K562 (cell line): ENCODE results near the gene OLR1. TPM values are rescaled to one million over a fixed set of nuclear protein-coding genes. Genes with fewer than 3 reads are reported as not detected.

Experiments
- ATAC-seq: fragments of 200-7000 bp; cut with Tn5 transposase; 3 replicates; pipeline ENCODE4 v1.9.1; 2020; ENCODE audit warnings: moderate library complexity
- BruUV-seq: library from RNA; stranded (reverse); fragments of 400-500 nt; replicated peaks from 2 replicates; lab custom pipeline; 2021; lab: Mats Ljungman, UMichigan
- CTCF ChIA-PET: fragments of 300-600 bp; formaldehyde crosslinking; extraction: SDS; loops from one replicate; lab custom pipeline; 2021; ENCODE audit warnings: low intra/inter-chr PET ratio; lab: Yijun Ruan, JAX
- POLR2A ChIA-PET: fragments of 300-600, 350-650 bp; sonication (Branson Sonifier 250); formaldehyde crosslinking; extraction: SDS; loops from one replicate; lab custom pipeline; 2021; ENCODE audit warnings: antibody characterized with exemption, inconsistent platforms; lab: Yijun Ruan, JAX
- DNase-seq, 4 experiments: peaks; one replicate each; pipeline versions ENCODE4 v3.0.0 to v3.0.0-alpha.2; 2011 to 2018; ENCODE audit warnings: low spot score in 3 of 4, mixed read lengths in 3 of 4; ENCODE audit errors: extremely low read depth in 1 of 4
- FAIRE-seq: peaks from 2 replicates; lab custom pipeline; 2011; peaks lifted over from hg19 to GRCh38; lab: Jason Lieb, UNC
- H2AFZ ChIP-seq: 2 replicates; pipeline ENCODE4 v1.6.0; 2011; ENCODE audit warnings: low read depth, low read length, control low read depth, inconsistent platforms
- H3K27ac ChIP-seq: fragments of 200-600 bp; 3 replicates; pipeline ENCODE4 v1.8.0; 2011; ENCODE audit warnings: low read depth, mild to moderate bottlenecking, control low read depth, inconsistent platforms, low read length, moderate library complexity, mixed read lengths; ENCODE audit errors: extremely low read depth
- H3K27me3 ChIP-seq, 2 experiments: fragments of 300-600 bp in 1 of 2; 2 replicates in 1 of 2; 3 replicates in 1 of 2; pipeline versions ENCODE4 v1.6.0 to v1.8.0; 2011; ENCODE audit warnings: inconsistent platforms in 2 of 2, low read length in 2 of 2, mild to moderate bottlenecking in 1 of 2, mixed read lengths in 1 of 2, moderate library complexity in 1 of 2; ENCODE audit not compliant: control insufficient read depth in 2 of 2, insufficient read depth in 2 of 2
- H3K36me3 ChIP-seq: fragments of 300-600 bp; 3 replicates; pipeline ENCODE4 v1.8.0; 2011; ENCODE audit warnings: mild to moderate bottlenecking, low read length, inconsistent platforms; ENCODE audit not compliant: control insufficient read depth, insufficient read depth
- H3K4me1 ChIP-seq, 2 experiments: fragments of 200-600 bp in 1 of 2; replicated peaks in 1 of 2; 2 replicates in 1 of 2; 3 replicates in 1 of 2; pipeline versions ENCODE4 v1.5.1 to v1.8.0; 2011; ENCODE audit warnings: inconsistent platforms in 2 of 2, low read length in 2 of 2, mild to moderate bottlenecking in 1 of 2, mixed read lengths in 1 of 2, moderate library complexity in 1 of 2; ENCODE audit not compliant: control insufficient read depth in 2 of 2, insufficient read depth in 2 of 2
- H3K4me2 ChIP-seq: 2 replicates; pipeline ENCODE4 v1.6.1; 2011; ENCODE audit warnings: low read length, control low read depth, inconsistent platforms, mixed read lengths; ENCODE audit not compliant: insufficient read depth
- H3K4me3 ChIP-seq: fragments of 200-600 bp; sonication (generic), shearing (Covaris generic); 2 replicates; pipeline ENCODE4 v1.5.1; 2016; ENCODE audit warnings: control low read depth, inconsistent platforms
- H3K79me2 ChIP-seq: fragments of 200-600 bp; 3 replicates; pipeline ENCODE4 v1.8.0; 2011; ENCODE audit warnings: low read length, inconsistent platforms; ENCODE audit not compliant: control insufficient read depth, insufficient read depth
- H3K9ac ChIP-seq, 2 experiments: 2 replicates each; pipeline versions ENCODE4 v1.6.0 to v1.6.1; 2011; ENCODE audit warnings: low read depth in 2 of 2, low read length in 2 of 2, control low read depth in 1 of 2, inconsistent platforms in 1 of 2, mild to moderate bottlenecking in 1 of 2, mixed read lengths in 1 of 2; ENCODE audit not compliant: insufficient read depth in 1 of 2
- H3K9me1 ChIP-seq: one replicate; pipeline ENCODE4 v1.6.0; 2011; ENCODE audit warnings: inconsistent platforms, mild to moderate bottlenecking, low read length, moderate library complexity; ENCODE audit not compliant: control insufficient read depth, insufficient read depth
- H3K9me3 ChIP-seq: replicated peaks from 2 replicates; pipeline ENCODE4 v1.5.1; 2011; ENCODE audit warnings: low read depth, low read length, inconsistent platforms; ENCODE audit not compliant: control insufficient read depth, insufficient read depth
- H4K20me1 ChIP-seq: replicated peaks from 2 replicates; pipeline ENCODE4 v1.6.1; 2011; ENCODE audit warnings: low read length, inconsistent platforms, mixed read lengths; ENCODE audit not compliant: control insufficient read depth, insufficient read depth
- GATAD2B ChIP-seq: fragments of 450-650 bp; IDR thresholded peaks from 2 replicates; pipeline ENCODE4 v1.6.1; 2017; ENCODE audit warnings: mild to moderate bottlenecking, borderline replicate concordance
- ILK ChIP-seq: fragments of 450-650 bp; IDR thresholded peaks from 2 replicates; pipeline ENCODE4 v1.6.1; 2016; ENCODE audit warnings: missing genetic modification characterization, low read depth, mild to moderate bottlenecking, missing compliant biosample characterization, moderate library complexity, borderline replicate concordance
- JUND ChIP-seq, 2 experiments: IDR thresholded peaks; 2 replicates in 1 of 2; 3 replicates in 1 of 2; pipeline ENCODE4 v1.6.1; 2011; ENCODE audit warnings: borderline replicate concordance in 2 of 2, low read depth in 2 of 2, low read length in 2 of 2, improper control_type of control experiment in 1 of 2, missing biosample characterization in 1 of 2, missing genetic modification characterization in 1 of 2, missing genetic modification reagents in 1 of 2
- L3MBTL2 ChIP-seq: fragments of 450-650 bp; IDR thresholded peaks from 2 replicates; pipeline ENCODE4 v1.6.1; 2016; ENCODE audit warnings: mild to moderate bottlenecking, moderate library complexity
- PRPF4 ChIP-seq: fragments of 200-400 bp; formaldehyde crosslinking; IDR thresholded peaks from one replicate; pipeline ENCODE4 v1.6.1; 2017; ENCODE audit warnings: low read length, low read depth, mild to moderate bottlenecking; ENCODE audit not compliant: insufficient read depth, poor library complexity, severe bottlenecking
- SIN3B ChIP-seq: fragments of 450-650 bp; IDR thresholded peaks from 2 replicates; pipeline ENCODE4 v1.6.1; 2017; ENCODE audit warnings: low read depth, mild to moderate bottlenecking, moderate library complexity
- SP1 ChIP-seq: sonication (generic); formaldehyde crosslinking; IDR thresholded peaks from 2 replicates; pipeline ENCODE4 v1.8.1; 2022; ENCODE audit warnings: mild to moderate bottlenecking, missing genetic modification reagents
- TCF3 ChIP-seq: sonication (generic); formaldehyde crosslinking; IDR thresholded peaks from 2 replicates; pipeline ENCODE4 v1.4.0; 2020; ENCODE audit warnings: mild to moderate bottlenecking, missing genetic modification reagents
- YBX1 ChIP-seq: fragments of 450-650 bp; IDR thresholded peaks from 2 replicates; pipeline ENCODE4 v1.7.1; 2016; ENCODE audit warnings: mild to moderate bottlenecking
- ZNF12 ChIP-seq: sonication (generic); formaldehyde crosslinking; IDR thresholded peaks from 2 replicates; pipeline ENCODE4 v1.4.0; 2020; ENCODE audit warnings: mild to moderate bottlenecking, missing genetic modification reagents
- ZNF224 ChIP-seq: sonication (generic); formaldehyde crosslinking; IDR thresholded peaks from 2 replicates; pipeline ENCODE4 v1.8.0; 2022; ENCODE audit warnings: mild to moderate bottlenecking, missing genetic modification reagents
- ZNF239 ChIP-seq: fragments of 250-450 bp; sonication (Bioruptor Pico); IDR thresholded peaks from 2 replicates; pipeline ENCODE4 v1.4.0; 2020; ENCODE audit warnings: mild to moderate bottlenecking
- WGBS: fragments of 100-300 bp; shearing (Covaris generic); methylation state at CpG from one replicate; pipeline ENCODE4 v1.1.6; 2016; ENCODE audit warnings: low coverage, mixed read lengths; ENCODE audit not compliant: insufficient coverage; ENCODE audit errors: missing lambda C conversion rate; 5-methylcytosine and 5-hydroxymethylcytosine counted together
- in situ Hi-C: fragments of 300-500 bp; cut with MboI; formaldehyde crosslinking; loops from 4 replicates; pipeline ENCODE4 v1.15.0; 2018; ENCODE audit warnings: inconsistent platforms, mixed read lengths
- intact Hi-C: fragments of 100-400 bp; cut with micrococcal nuclease; formaldehyde crosslinking; loops from 2 replicates; pipeline ENCODE4 v1.14.2; 2022
- polyA plus RNA-seq, 8 experiments: library from polyadenylated mRNA; depleted of rRNA in 4 of 8; stranded (reverse) in 5 of 8; unstranded in 3 of 8; fragments of >200 nt; fragmentation: Nextera tagmentation in 2 of 8; fragmentation: Illumina TruSeq in 1 of 8; extraction: Ambion mirVana in 2 of 8; extraction: Trizol in 1 of 8; gene quantifications; 2 replicates each; pipeline versions ENCODE4 v1.2.1 to v1.2.3, GENCODE V29; 2011 to 2014; ENCODE audit warnings: inconsistent platforms in 1 of 8, missing spikeins in 1 of 8
- total RNA-seq, 7 experiments: library from RNA; depleted of rRNA in 6 of 7; stranded (reverse); fragments of >200 nt in 6 of 7; fragmentation: Illumina TruSeq in 2 of 7; extraction: Trizol in 2 of 7; gene quantifications; 2 replicates each; pipeline versions ENCODE4 v1.2.1 to v1.2.3, GENCODE V29; 2011 to 2021; ENCODE audit warnings: low replicate concordance in 1 of 7
- TF ChIP-seq, protein P1 (sequence below): fragments of 450-650 bp; IDR thresholded peaks from 2 replicates; pipeline ENCODE4 v1.6.1; 2017; ENCODE audit warnings: mild to moderate bottlenecking, moderate library complexity
- TF ChIP-seq, protein P2 (sequence below): sonication (generic); formaldehyde crosslinking; IDR thresholded peaks from 2 replicates; pipeline ENCODE4 v1.4.0; 2020; ENCODE audit warnings: mild to moderate bottlenecking, missing genetic modification reagents
- TF ChIP-seq, protein P3 (sequence below): fragments of 250-450 bp; sonication (Bioruptor Pico); IDR thresholded peaks from 2 replicates; pipeline ENCODE4 v1.8.0; 2021; ENCODE audit warnings: mild to moderate bottlenecking, moderate library complexity
- TF ChIP-seq, protein P4 (sequence below): fragments of 250-450 bp; sonication (Bioruptor Pico); IDR thresholded peaks from 2 replicates; pipeline ENCODE4 v1.8.0; 2022; ENCODE audit warnings: inconsistent platforms

The OLR1 gene
- total and polyA plus RNA-seq, 9 of the 15 experiments (the other 6 are each of a cell fraction or from before 2014, with no cell fraction given): not detected

DNA sequence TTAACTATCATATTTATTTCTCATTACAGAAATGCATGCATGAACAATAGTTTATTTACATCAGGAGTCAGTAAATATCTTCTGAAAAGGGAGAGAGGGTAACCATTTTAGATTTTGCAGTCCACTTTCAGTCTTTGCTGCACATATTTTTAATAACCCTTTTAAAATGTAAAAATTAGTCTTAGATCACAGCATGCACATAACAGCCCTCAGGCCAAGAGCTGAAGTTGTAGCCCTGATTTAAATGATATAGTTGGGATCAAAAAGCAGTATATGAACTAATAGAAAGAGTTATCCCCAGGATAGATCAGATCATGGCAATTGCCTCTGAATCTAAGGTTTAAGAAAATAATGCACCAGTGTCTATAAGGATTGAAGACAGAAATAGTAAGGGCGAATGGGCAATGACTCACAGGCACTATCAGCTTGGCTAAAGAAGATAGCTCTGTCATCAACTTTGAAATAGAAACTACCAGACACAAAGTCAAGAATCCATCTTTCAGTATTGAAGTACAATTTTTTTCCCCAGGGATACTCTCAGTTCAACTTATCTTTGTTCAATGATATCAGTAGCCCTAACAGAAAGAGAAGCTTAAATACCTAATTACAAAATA lies 28.8 kb downstream of the OLR1 start:
- FAIRE-seq: no peak
- Histone ChIP-seq H3K9ac (no peak overlapping the region), H3K27ac (no peak overlapping the region)
- TF ChIP-seq ZNF239 (CRISPR knock-in tag) (no peak), L3MBTL2 (no peak), ILK (tag) (no peak), ZNF224 (no peak), TCF3 (CRISPR knock-in tag) (no peak), SP1 (CRISPR knock-in tag) (no peak), PRPF4 (no peak), GATAD2B (no peak), YBX1 (no peak), ZNF12 (CRISPR knock-in tag) (no peak), JUND (IDR thresholded peaks at IDR 0.05; ENCODE audit: borderline replicate concordance, low read depth, low read length) (no peak), JUND (tag; IDR thresholded peaks at IDR 0.05; ENCODE audit: borderline replicate concordance, low read depth, low read length) (no peak), SIN3B (no peak)
- TF ChIP-seq, protein P1, sequence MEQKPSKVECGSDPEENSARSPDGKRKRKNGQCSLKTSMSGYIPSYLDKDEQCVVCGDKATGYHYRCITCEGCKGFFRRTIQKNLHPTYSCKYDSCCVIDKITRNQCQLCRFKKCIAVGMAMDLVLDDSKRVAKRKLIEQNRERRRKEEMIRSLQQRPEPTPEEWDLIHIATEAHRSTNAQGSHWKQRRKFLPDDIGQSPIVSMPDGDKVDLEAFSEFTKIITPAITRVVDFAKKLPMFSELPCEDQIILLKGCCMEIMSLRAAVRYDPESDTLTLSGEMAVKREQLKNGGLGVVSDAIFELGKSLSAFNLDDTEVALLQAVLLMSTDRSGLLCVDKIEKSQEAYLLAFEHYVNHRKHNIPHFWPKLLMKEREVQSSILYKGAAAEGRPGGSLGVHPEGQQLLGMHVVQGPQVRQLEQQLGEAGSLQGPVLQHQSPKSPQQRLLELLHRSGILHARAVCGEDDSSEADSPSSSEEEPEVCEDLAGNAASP: no peak
- TF ChIP-seq, protein P2, sequence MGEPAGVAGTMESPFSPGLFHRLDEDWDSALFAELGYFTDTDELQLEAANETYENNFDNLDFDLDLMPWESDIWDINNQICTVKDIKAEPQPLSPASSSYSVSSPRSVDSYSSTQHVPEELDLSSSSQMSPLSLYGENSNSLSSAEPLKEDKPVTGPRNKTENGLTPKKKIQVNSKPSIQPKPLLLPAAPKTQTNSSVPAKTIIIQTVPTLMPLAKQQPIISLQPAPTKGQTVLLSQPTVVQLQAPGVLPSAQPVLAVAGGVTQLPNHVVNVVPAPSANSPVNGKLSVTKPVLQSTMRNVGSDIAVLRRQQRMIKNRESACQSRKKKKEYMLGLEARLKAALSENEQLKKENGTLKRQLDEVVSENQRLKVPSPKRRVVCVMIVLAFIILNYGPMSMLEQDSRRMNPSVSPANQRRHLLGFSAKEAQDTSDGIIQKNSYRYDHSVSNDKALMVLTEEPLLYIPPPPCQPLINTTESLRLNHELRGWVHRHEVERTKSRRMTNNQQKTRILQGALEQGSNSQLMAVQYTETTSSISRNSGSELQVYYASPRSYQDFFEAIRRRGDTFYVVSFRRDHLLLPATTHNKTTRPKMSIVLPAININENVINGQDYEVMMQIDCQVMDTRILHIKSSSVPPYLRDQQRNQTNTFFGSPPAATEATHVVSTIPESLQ (CRISPR knock-in tag): no peak
- TF ChIP-seq, protein P3, sequence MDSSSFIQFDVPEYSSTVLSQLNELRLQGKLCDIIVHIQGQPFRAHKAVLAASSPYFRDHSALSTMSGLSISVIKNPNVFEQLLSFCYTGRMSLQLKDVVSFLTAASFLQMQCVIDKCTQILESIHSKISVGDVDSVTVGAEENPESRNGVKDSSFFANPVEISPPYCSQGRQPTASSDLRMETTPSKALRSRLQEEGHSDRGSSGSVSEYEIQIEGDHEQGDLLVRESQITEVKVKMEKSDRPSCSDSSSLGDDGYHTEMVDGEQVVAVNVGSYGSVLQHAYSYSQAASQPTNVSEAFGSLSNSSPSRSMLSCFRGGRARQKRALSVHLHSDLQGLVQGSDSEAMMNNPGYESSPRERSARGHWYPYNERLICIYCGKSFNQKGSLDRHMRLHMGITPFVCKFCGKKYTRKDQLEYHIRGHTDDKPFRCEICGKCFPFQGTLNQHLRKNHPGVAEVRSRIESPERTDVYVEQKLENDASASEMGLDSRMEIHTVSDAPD (CRISPR knock-in tag): no peak
- TF ChIP-seq, protein P4, sequence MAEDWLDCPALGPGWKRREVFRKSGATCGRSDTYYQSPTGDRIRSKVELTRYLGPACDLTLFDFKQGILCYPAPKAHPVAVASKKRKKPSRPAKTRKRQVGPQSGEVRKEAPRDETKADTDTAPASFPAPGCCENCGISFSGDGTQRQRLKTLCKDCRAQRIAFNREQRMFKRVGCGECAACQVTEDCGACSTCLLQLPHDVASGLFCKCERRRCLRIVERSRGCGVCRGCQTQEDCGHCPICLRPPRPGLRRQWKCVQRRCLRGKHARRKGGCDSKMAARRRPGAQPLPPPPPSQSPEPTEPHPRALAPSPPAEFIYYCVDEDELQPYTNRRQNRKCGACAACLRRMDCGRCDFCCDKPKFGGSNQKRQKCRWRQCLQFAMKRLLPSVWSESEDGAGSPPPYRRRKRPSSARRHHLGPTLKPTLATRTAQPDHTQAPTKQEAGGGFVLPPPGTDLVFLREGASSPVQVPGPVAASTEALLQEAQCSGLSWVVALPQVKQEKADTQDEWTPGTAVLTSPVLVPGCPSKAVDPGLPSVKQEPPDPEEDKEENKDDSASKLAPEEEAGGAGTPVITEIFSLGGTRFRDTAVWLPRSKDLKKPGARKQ (CRISPR knock-in tag): no peak

More for the DNA sequence above, 28.8 kb downstream of the OLR1 start:
- in situ Hi-C loops (loop anchor here (5.0 to 25.0 kb wide), 2 partner anchors 331 to 396 kb away; no protein-coding TSS in a partner anchor), intact Hi-C loops (no loop called here)
- Histone ChIP-seq H3K27me3 (no peaks in the 10 kb centered on the region; a peak in 1 of 5 replicates), H3K79me2 (no peaks in the 10 kb centered on the region), H4K20me1 (no peaks in the 10 kb centered on the region), H3K36me3 (no peaks in the 10 kb centered on the region), H3K9me1 (no peaks in the 10 kb centered on the region), H3K4me3 (no peak overlapping the region), H3K4me2 (no peak overlapping the region), H3K4me1 (no peaks in the 10 kb centered on the region; a peak in 1 of 5 replicates), H2AFZ (no peak overlapping the region), H3K9me3 (no peaks in the 10 kb centered on the region)
- WGBS: 0% methylated on average over 1 of the region's 1 CpG
- DNase-seq (no peak), ATAC-seq (no peak)
- no TSS peak for BruUV-seq
- ChIA-PET POLR2A (no interaction called here), CTCF (interaction anchor here (0.7 kb wide), 1 partner anchor 510 kb away, joined by 4 read pairs; no protein-coding TSS in a partner anchor)
